GM21447 (cell line): ENCODE measurements around the gene EHBP1.
"Not testable (repeated sequence)": the region's sequence is repeated elsewhere in the genome, so short reads cannot be mapped to it uniquely, and the experiment has no call there.

Experiments
- ATAC-seq: cut with Tn5 transposase; IDR thresholded peaks from one replicate; pipeline ENCODE4 v1.9.1; 2021; ENCODE audit not compliant: unreplicated experiment

EHBP1 gene

GRCh38 chr2:62732262-62732777 lies 26.8 kb downstream of the EHBP1 start:
- ATAC-seq: no peak

DNA sequence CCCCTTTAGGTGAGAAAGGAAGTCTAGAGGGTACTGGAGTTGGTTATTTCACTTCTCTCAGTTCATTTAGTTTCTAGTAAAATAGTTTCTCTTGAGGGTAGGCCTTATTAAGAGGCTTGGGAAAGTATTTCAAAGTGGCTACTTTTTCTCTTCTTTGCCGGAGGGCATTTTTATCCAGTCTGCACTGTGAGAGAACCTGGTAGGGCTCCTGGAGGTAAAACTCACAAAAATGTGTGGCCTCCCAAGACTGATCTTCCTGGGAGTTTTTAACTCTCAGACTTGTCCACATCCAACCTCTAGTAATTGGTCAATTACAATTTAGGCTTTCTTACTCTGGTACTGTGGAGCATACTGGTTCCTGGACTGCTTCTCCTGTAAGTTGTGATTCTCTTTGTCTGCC lies 28.0 kb downstream of the EHBP1 start:
- no peak for ATAC-seq

- no peak for ATAC-seq
Observed at GRCh38 chr2:62736899-62737559, 31.5 kb downstream of the EHBP1 start.

DNA sequence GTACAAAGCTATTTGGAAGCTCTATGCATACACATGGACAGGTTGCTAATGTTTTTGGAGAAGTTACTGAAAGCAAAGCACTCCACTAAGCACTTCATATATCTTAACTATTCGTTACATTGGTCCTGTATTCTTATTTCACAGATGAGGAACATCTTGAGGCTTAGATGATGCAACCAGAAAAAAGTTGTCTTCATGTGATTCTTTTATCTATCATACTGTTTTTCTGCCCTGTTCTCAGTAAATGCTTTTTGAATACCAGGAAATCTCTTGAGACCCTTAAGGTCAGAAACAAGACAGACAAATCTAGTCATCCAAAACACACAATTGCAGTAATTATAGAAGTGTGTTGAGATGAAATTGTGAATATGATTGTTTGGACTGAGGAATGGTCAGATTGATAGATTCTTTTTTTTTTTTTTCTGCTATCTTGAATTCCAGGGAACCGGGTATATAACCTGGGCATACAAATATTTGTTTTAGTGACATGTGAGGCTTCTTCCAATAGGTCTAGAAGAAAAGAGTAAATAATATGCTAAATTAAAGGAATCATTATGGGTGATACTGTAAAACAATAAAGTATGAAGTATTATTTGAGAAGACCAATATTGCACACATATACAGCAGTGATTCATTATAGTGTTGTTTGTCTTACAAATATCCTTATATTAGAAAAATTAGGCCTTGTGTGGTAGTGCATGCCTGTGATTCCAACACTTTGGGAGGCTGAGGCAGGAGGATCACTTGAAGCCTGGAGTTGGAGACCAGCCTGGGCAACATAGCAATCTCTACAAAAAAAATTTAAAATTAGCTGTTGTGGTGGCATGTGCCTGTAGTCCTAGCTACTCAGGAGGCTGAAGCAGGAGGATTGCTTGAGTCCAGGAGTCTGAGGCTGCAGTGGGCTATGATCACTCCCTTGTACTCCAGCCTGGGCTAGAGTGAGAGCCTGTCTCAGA lies 33.7 kb downstream of the EHBP1 start:
- ATAC-seq: no peak

DNA sequence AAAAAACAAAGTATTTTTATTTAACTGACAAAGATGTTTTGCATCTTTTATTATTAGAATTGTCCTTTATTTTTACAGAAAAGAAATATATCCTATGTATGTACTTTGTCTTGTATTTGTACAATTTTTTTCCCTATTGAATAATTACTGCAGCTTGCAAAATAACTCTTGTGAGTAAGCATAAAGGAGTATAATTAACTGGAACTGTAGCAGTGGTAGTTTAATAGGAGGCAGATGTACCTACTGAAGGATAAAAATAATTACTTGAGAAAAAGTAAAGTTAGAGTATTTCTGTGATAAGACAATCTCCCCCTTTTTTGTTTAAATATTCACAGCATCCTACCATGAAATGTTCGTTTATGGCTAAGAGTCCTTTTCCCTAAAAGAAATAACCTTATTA lies 34.7 kb downstream of the EHBP1 start:
- no peak for ATAC-seq

DNA sequence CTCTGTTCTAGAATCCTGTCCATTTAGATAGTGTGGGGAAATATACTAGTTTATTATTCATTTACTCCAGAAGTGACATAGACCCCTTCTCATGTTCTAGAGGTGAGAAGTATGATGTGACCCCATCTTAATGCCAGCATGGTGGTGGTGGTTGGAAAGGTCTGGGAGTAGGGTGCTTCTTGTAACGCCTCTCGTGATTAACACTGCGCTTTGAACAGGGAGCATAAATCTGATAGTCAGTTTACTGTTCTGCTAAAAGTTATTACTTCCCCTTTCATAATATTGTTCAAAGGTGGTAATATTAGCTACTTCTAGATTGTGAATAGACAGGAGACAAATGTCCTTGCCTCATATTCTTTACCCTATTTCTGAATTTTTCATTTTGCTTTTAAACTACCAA lies 35.6 kb downstream of the EHBP1 start:
- ATAC-seq: no peak

DNA sequence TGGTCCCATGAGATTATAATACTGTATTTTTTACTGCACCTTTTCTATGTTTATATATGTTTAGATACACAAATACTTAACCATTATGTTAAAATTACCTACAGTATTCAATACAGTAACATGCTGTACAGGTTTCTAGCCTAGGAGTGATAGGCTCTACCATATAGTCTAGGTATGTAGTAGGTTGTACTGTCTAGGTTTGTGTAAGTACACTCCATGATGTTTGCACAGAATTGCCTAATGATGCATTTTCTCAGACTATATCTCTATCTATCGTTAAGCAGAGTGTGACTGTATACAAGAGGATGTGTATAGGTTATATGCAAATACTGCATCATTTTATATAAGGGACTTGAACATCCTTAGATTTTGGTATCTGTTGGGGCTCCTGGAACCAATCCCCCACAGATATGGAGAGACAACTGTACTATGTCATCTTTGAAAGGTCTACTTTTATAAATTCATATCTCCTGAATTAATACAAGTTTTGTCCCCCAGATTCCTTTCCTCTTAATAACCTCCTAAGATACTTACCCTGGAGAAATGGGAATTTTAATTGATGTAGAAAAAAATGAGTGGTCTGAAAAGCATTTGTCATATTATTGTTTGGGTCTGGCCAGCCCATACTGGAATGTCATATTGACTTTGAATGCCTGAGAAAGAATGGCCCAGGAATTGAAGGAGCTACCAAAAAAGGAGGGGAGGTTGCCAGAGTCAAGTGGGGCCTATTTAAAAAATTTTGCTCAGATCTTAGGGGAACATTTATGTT lies 36.6 kb downstream of the EHBP1 start:
- ATAC-seq: no peak

GRCh38 chr2:62743506-62743905 lies 38.0 kb downstream of the EHBP1 start:
- no peak for ATAC-seq

- ATAC-seq: no peak
Observed at GRCh38 chr2:62744603-62745002, 39.1 kb downstream of the EHBP1 start.

- ATAC-seq: no peak
Observed at GRCh38 chr2:62745891-62746481, 40.5 kb downstream of the EHBP1 start.

DNA sequence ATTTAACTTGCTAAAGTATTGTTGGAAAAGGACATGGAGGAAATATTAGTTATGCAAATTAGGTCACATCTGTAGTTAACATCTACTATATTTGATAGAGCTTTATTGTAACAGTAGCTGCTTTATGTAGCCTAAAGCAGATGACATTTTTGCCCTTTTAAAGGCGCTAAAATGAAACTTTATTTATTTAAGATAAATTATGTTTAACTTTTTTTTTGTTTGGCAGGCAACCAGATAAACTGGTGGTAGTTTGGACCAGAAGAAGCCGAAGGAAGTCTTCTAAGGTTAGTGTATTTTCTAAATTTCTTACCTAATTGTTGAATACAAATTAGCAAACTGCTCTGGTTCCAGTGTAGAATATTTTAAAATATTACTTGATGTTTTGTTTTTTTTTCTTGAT lies 41.7 kb downstream of the EHBP1 start:
- no peak for ATAC-seq

- ATAC-seq: no peak
Observed at GRCh38 chr2:62747876-62748275, 42.4 kb downstream of the EHBP1 start.

- not testable (repeated sequence) for ATAC-seq
Observed at GRCh38 chr2:62749111-62749510, 43.6 kb downstream of the EHBP1 start.

DNA sequence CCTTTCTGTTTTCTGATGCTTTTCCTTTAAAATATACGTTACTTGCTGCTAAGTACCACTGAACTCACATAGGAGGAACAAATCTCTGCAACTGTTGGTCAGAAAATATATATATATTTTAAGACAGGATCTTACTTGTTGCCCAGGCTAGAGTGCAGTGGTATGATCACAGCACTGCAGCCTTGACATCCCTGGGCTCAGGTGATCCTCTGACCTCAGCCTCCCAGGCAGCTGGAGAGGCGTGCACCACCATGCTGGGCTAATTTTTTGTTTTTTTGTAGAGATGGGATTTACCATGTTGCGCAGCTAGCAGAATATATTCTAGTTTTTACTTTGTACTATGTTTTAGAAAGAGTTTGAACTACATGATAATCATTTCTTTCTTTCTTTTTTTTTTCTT lies 51.5 kb downstream of the EHBP1 start:
- no peak for ATAC-seq

DNA sequence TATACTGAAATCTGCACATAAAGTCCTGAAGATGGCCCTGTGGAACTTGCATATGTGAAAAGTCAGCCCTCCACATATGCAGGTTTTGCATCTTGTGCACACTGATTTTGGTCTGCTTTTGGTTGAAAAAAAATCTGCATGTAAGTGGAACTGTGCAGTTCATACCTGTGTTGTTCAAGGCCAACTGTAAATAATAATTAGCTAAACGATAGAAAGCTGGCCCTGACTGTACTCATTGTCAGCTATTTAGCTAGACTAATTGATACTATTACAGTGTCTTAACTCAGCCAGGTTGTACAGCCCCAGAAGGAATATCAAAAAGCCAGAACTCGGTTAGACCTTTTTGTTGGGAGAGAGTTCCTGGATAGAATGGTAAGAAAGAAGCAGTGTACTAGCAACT lies 54.5 kb downstream of the EHBP1 start:
- no peak for ATAC-seq

- no peak for ATAC-seq
Observed at GRCh38 chr2:62760555-62760954, 55.0 kb downstream of the EHBP1 start.

DNA sequence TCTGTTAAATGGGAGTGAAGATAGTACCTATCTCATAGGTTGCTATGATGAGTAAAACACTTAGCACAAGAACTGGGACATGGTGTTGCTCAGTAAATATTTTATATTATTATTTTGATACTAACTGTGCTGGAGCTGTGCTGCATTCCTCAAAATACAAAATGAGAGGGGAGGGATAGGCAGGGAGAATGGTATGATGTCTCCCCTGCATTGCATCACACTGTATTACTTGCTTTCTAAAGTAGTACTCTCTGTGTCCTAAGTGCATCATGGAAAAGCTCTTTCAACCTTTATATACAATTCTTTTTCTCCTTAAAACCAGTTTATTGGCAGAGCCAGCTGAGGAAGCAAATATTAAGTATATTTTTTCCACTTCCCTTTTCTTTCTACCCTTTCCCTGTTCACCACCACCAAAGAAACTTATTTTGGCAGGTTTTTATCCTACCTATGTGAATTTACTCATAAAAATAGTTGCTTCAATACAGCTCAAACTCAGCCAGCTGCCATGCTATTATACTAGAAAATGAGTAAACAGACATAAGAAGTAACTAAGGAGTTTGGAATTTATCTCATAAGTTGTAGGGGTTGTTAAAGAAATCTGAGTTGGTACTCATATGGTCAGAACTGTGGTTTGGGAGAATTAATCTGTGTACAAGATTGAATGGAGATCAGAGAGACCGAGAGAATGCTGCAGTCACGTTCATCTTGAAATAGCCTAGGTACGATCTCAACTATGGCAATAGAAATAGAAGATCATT lies 60.3 kb downstream of the EHBP1 start:
- ATAC-seq: no peak

- no peak for ATAC-seq
Observed at GRCh38 chr2:62768615-62769014, 63.1 kb downstream of the EHBP1 start.

DNA sequence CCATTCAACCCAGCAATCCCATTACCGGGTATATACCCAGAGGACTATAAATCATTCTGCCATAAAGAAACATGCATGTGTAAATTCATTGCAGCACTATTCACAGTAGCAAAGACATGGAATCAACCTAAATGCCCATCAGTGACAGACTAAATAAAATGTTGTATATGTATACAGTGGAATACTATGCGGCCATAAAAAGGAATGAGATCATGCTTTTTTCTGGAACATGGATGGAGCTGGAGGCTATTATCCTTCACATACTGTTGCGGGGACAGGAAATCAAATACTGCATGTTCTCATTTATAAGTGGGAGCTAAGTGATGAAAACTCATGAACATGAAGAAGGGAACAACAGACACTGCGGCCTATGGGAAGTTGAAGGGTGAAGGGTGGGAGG lies 65.1 kb downstream of the EHBP1 start:
- no peak for ATAC-seq
